Ectodermal cell (in vitro differentiated cells): ENCODE results near the gene FXYD3.
"Not testable (repeated sequence)": the region's sequence is repeated elsewhere in the genome, so short reads cannot be mapped to it uniquely, and the experiment has no call there.

Experiments
- H3K27ac ChIP-seq: 2 replicates; pipeline ENCODE4 v1.7.0; 2013; ENCODE audit warnings: mild to moderate bottlenecking, low read depth, low read length; ENCODE audit not compliant: insufficient read depth, poor library complexity, severe bottlenecking
- H3K27me3 ChIP-seq: 2 replicates; pipeline ENCODE4 v1.7.0; 2013; ENCODE audit warnings: mild to moderate bottlenecking, low read length; ENCODE audit not compliant: insufficient read depth, control insufficient read depth, poor library complexity, severe bottlenecking
- H3K36me3 ChIP-seq: one replicate; pipeline ENCODE4 v1.7.0; 2013; ENCODE audit warnings: low read length; ENCODE audit not compliant: control insufficient read depth, insufficient read depth
- H3K4me1 ChIP-seq: one replicate; pipeline ENCODE4 v1.7.0; 2013; ENCODE audit warnings: low read length; ENCODE audit not compliant: control insufficient read depth, insufficient read depth
- H3K4me3 ChIP-seq: 2 replicates; pipeline ENCODE4 v1.7.0; 2013; ENCODE audit warnings: low read depth, low read length, control low read depth; ENCODE audit not compliant: insufficient read depth
- H3K9me3 ChIP-seq: 2 replicates; pipeline ENCODE4 v1.7.0; 2013; ENCODE audit warnings: mild to moderate bottlenecking, low read length, moderate library complexity; ENCODE audit not compliant: control insufficient read depth
- WGBS, 2 experiments: methylation state at CpG; one replicate each; pipeline ENCODE4 v1.1.7; 2013; ENCODE audit warnings: missing lambda C conversion rate in 2 of 2; 5-methylcytosine and 5-hydroxymethylcytosine counted together

The FXYD3 gene

DNA sequence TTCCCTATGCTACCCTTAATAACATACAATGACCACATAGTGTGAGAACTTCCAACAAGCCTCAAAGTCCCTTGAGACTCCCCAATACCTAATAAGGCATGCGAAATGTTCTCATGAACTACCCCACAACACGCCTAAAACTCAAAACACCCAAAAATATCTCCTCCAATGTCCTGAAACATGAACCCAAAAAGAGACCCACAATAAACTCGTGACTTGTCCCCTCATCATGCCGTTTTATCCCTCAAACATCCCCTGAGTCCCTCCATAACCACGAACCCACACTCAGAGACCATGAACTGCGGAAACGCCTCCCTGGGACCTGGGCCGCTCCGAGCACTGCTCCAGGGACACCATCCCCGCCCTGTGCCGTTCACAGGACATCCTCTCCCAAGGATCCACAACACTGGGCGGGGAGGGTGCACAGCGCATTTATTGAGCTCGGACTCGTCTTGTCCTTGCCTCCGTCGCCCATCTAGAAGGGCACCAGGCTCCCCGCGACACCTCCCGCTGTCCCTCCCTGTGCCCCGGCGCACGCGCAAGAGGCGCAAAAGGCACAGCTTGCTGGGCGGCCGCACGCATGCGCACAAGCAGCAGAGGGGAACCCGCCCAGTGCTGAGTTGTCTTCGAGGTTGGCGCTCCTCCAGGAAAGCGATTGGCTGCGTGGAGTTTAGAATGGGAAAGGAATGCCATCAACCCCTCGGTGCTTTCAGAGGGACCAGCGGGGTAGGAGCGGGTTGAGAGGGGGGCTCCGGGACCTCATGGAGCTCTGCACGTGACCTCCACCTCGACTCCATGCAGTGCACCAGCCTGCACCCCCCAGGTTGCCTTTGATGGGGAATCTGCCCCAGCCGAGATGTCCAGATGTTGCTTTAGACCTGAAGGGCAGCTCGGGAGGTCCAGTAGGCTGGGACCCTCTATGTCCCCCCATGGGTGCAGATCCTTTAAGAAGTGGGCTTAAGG lies 8.8 kb downstream of the FXYD3 start:
- Histone ChIP-seq H3K27ac (no peak overlapping the region), H3K27me3 (no peaks in the 10 kb centered on the region)

DNA sequence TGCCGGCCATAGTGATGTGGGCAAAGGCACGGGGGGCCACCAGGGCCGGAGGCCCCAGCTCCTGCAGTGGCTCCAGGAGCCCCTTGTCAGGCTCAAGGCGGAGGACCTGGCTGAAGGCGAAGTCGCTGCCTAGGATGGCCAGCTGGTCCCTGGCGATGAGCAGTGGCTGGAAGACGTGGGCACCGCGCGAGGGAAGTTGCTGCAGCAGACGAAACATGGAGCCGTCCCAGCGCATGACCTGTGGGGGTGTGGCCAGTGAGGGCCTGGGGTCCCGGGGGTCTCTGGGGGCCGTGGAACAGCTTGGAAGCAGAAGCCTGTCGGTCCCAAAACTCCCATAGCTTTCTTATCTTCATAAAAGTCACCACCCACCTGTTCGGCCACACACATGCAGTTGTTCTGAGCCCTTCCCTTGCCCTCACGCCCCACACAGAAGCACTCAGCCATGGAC lies 9.7 kb downstream of the FXYD3 start:
- 92 to 94% methylated on average over 19 of the region's 19 CpGs for WGBS, 2 experiments
- H3K4me3 ChIP-seq = no peak overlapping the region
- no peaks in the 10 kb centered on the region for H3K36me3 ChIP-seq
- no peaks in the 10 kb centered on the region for H3K27me3 ChIP-seq
- no peaks in the 10 kb centered on the region for H3K9me3 ChIP-seq
- no peak overlapping the region for H3K27ac ChIP-seq
- peaks cover 11% of the 10 kb centered on the region for H3K4me1 ChIP-seq

More for the DNA sequence above, 8.8 kb downstream of the FXYD3 start:
- H3K36me3 ChIP-seq = no peaks in the 10 kb centered on the region
- H3K4me3 ChIP-seq = no peak overlapping the region
- no peaks in the 10 kb centered on the region for H3K9me3 ChIP-seq
- WGBS, 2 experiments = 85 to 88% methylated on average over 42 of the region's 42 CpGs
- H3K4me1 ChIP-seq = peaks cover 11% of the 10 kb centered on the region

DNA sequence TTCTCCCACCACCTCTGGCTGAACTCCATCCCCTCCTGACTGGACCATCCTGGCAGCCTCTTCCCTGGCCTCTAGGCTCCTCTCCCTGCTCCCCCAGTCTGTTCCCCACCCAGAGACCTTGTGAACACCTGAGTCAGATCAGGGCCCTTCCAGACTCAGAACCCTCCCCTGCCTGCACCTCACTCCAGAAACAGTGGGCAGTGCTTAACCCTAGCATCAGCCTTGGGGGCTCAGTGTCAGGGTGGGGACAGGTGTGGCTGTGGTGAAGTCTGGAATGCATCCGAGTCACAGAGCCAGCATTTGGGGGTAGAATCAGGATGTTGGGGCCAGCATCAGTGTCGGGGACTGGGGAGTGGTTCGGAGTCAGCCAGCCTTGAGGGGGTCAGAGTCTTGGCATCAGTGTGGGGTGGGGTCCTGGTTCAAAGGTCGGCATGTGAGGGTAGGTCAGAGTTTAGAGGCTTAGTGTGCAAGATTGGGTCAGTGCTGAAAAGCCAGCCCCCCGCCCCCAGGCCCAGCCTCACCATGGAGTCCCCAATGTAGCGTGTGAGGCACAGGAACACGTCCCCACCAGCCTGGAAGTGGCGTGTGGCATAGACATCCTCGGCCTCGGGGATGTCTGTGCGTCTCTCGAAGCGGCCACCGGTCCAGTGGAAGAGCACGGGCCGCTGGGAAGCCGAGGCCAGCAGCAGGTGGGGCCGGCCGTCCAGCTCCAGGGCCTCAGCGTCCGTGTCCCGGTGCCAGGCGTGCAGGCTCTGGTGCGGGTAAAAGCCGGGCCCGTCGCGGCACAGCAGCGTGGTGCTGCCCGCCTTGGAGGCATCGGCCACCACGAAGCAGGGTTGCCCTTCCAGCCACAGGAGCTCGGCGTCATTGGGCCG lies 10.4 kb downstream of the FXYD3 start:
- H3K4me1 ChIP-seq = peaks cover 11% of the 10 kb centered on the region
- 94 to 95% methylated on average over 35 of the region's 35 CpGs for WGBS, 2 experiments
- H3K4me3 ChIP-seq = no peak overlapping the region
- no peak overlapping the region for H3K27ac ChIP-seq
- H3K36me3 ChIP-seq = no peaks in the 10 kb centered on the region
- no peaks in the 10 kb centered on the region for H3K27me3 ChIP-seq
- H3K9me3 ChIP-seq = no peaks in the 10 kb centered on the region

GRCh38 chr19:35126624-35126959 lies 11.0 kb downstream of the FXYD3 start:
- no peaks in the 10 kb centered on the region for H3K36me3 ChIP-seq
- H3K27me3 ChIP-seq = no peaks in the 10 kb centered on the region
- H3K4me1 ChIP-seq = peaks cover 11% of the 10 kb centered on the region
- H3K9me3 ChIP-seq = no peaks in the 10 kb centered on the region
- no peak overlapping the region for H3K4me3 ChIP-seq
- WGBS, 2 experiments = 80 to 81% methylated on average over 20 of the region's 20 CpGs
- H3K27ac ChIP-seq = no peak overlapping the region

DNA sequence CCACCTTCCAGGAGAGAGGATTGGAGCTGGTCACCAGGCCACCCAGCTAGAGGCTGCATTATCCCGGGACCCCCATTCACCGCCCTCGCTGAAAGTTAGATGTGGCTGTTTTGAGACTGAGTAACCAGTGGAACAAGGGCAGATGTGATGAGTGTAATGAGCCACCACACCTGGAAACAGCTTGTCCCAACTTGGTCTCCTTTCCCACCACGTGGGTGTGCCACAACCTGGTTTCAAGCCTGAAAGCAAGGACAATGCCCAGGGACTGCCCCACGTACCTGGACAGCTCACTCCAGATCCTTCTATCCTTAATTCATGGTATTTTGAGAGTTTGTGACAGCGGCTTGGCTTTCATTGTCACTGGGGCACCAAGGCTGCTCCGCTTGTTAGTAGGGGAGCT lies 12.2 kb downstream of the FXYD3 start:
- no peak overlapping the region for H3K27ac ChIP-seq
- WGBS, 2 experiments = 84 to 86% methylated on average over 7 of the region's 7 CpGs
- no peak overlapping the region for H3K4me3 ChIP-seq
- no peaks in the 10 kb centered on the region for H3K9me3 ChIP-seq
- H3K4me1 ChIP-seq = peaks cover 5% of the 10 kb centered on the region
- no peaks in the 10 kb centered on the region for H3K27me3 ChIP-seq
- H3K36me3 ChIP-seq = no peaks in the 10 kb centered on the region

GRCh38 chr19:35128398-35129057 lies 12.9 kb downstream of the FXYD3 start:
- Histone ChIP-seq H3K27me3 (no peaks in the 10 kb centered on the region), H3K27ac (no peak overlapping the region)
- WGBS, 2 experiments = 91 to 93% methylated on average over 9 of the region's 9 CpGs

DNA sequence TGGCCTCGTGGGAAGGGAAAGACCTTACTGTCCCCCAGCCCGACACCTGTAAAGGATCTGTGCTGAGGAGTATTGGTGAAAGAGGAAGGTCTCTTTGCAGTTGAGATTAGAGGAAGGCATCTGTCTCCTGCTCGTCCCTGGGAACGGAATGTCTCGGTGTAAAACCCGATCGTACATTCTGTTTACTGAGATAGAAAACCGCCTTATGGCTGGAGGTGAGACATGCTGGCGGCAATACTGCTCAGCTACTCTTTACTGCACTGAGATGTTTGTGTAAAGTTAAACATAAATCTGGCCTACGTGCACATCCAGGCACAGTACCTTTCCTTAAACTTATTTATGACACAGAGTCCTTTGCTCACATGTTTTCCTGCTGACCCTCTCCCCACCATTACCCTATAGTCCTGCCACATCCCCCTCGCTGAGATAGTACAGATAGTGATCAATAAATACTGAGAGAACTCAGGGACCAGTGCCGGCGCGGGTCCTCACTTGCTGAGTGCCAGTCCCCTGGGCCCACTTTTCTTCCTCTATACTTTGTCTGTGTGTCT lies 14.2 kb downstream of the FXYD3 start:
- H3K36me3 ChIP-seq, H3K9me3 ChIP-seq: not testable (repeated sequence)
- 88 to 90% methylated on average over 13 to 14 of the region's 14 CpGs for WGBS, 2 experiments

More at GRCh38 chr19:35128398-35129057, 12.9 kb downstream of the FXYD3 start:
- no peaks in the 10 kb centered on the region for H3K4me1 ChIP-seq
- no peaks in the 10 kb centered on the region for H3K9me3 ChIP-seq
- H3K36me3 ChIP-seq = no peaks in the 10 kb centered on the region
- no peak overlapping the region for H3K4me3 ChIP-seq

GRCh38 chr19:35130761-35131720 lies 15.4 kb downstream of the FXYD3 start:
- H3K36me3 ChIP-seq = no peaks in the 10 kb centered on the region
- no peak overlapping the region for H3K4me3 ChIP-seq
- H3K4me1 ChIP-seq = peaks cover 21% of the 10 kb centered on the region
- no peaks in the 10 kb centered on the region for H3K9me3 ChIP-seq
- H3K27me3 ChIP-seq = no peaks in the 10 kb centered on the region
- H3K27ac ChIP-seq = no peak overlapping the region
- 91 to 92% methylated on average over 31 of the region's 31 CpGs for WGBS, 2 experiments

More for the DNA sequence above, 14.2 kb downstream of the FXYD3 start:
- peaks cover 11% of the 10 kb centered on the region for H3K4me1 ChIP-seq
- H3K27me3 ChIP-seq, H3K4me3 ChIP-seq, H3K27ac ChIP-seq: not testable (repeated sequence)

DNA sequence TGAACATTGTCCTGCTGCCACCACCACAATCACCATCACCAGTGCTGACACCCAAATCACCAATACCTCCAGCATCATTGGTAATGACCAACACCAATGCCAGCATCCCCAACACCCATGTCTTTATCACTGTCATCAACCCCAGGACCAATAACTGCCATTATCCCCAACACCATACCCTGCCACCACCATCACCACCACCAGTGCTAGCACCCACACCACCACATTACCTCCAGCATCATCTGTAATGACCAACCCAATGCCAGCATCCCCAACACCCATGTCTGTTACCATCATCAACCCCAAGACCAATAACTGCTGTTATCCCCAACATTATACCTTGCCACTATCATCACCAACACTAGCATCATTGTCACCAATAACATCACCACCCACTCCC lies 16.6 kb downstream of the FXYD3 start:
- no peaks in the 10 kb centered on the region for H3K27me3 ChIP-seq
- no peak overlapping the region for H3K4me3 ChIP-seq

More for the DNA sequence above, 16.6 kb downstream of the FXYD3 start:
- H3K27ac ChIP-seq = no peak overlapping the region
- H3K4me1 ChIP-seq = peaks cover 21% of the 10 kb centered on the region
- no peaks in the 10 kb centered on the region for H3K36me3 ChIP-seq
- no peaks in the 10 kb centered on the region for H3K9me3 ChIP-seq
